Measurements from ENCODE around the gene MED22.
"Not testable (repeated sequence)": the region's sequence is repeated elsewhere in the genome, so short reads cannot be mapped to it uniquely, and the experiment has no call there.

Gene MED22

GRCh38 chr9:133315997-133316396, 31.9 kb downstream of the MED22 start:
- H3K4me1 ChIP-seq, result no peaks in the 10 kb centered on the region
- no peak for DNase-seq (ENCODE audit: low spot score in 2 of 2)
- no peaks in the 10 kb centered on the region for H3K36me3 ChIP-seq (replicated peaks)
- no peaks in the 10 kb centered on the region for H3K9me3 ChIP-seq
- in situ Hi-C loops (cut with MboI; ENCODE audit: low sequenced_read_pairs), result no loop called here
- no peaks in the 10 kb centered on the region for H3K27me3 ChIP-seq (ENCODE audit: low read depth)
- no peak overlapping the region for H3K4me3 ChIP-seq

- H3K4me3 ChIP-seq, result no peak overlapping the region
- DNase-seq (ENCODE audit: low spot score in 2 of 2), result no peak
- no peaks in the 10 kb centered on the region for H3K4me1 ChIP-seq
- H3K27me3 ChIP-seq (ENCODE audit: low read depth), result peaks cover 3% of the 10 kb centered on the region; the same call in 1 of the 2 replicates
- no peaks in the 10 kb centered on the region for H3K36me3 ChIP-seq (replicated peaks)
- in situ Hi-C loops (cut with MboI; ENCODE audit: low sequenced_read_pairs), result no loop called here
- peaks cover 8% of the 10 kb centered on the region for H3K9me3 ChIP-seq
Measured at GRCh38 chr9:133309608-133310007, 38.3 kb downstream of the MED22 start.

- H3K36me3 ChIP-seq (replicated peaks), result no peaks in the 10 kb centered on the region
- H3K27me3 ChIP-seq (ENCODE audit: low read depth), result peaks cover 3% of the 10 kb centered on the region; the same call in 1 of the 2 replicates
- no peaks in the 10 kb centered on the region for H3K4me1 ChIP-seq
- H3K4me3 ChIP-seq, result no peak overlapping the region
- peaks cover 8% of the 10 kb centered on the region for H3K9me3 ChIP-seq
- DNase-seq (ENCODE audit: low spot score in 2 of 2), result no peak
- in situ Hi-C loops (cut with MboI; ENCODE audit: low sequenced_read_pairs), result no loop called here
Measured at GRCh38 chr9:133307301-133307700, 40.6 kb downstream of the MED22 start.

- no peak for DNase-seq (ENCODE audit: low spot score in 2 of 2)
- Histone ChIP-seq H3K36me3 (replicated peaks) (no peaks in the 10 kb centered on the region), H3K27me3 (ENCODE audit: low read depth) (peaks cover 3% of the 10 kb centered on the region; the same call in 1 of the 2 replicates), H3K4me3 (no peak overlapping the region), H3K4me1 (no peaks in the 10 kb centered on the region), H3K9me3 (peaks cover 8% of the 10 kb centered on the region)
- in situ Hi-C loops (cut with MboI; ENCODE audit: low sequenced_read_pairs), result no loop called here
Measured at GRCh38 chr9:133306242-133307204, 41.4 kb downstream of the MED22 start.

GRCh38 chr9:133305731-133306130, 42.2 kb downstream of the MED22 start:
- in situ Hi-C loops (cut with MboI; ENCODE audit: low sequenced_read_pairs), result no loop called here
- Histone ChIP-seq H3K27me3 (ENCODE audit: low read depth) (peaks cover 3% of the 10 kb centered on the region; the same call in 1 of the 2 replicates), H3K36me3 (replicated peaks) (no peaks in the 10 kb centered on the region), H3K4me1 (no peaks in the 10 kb centered on the region), H3K9me3 (peaks cover 8% of the 10 kb centered on the region), H3K4me3 (no peak overlapping the region)
- DNase-seq (ENCODE audit: low spot score in 2 of 2), result no peak

GRCh38 chr9:133304477-133305377, 43.2 kb downstream of the MED22 start:
- DNase-seq (ENCODE audit: low spot score in 2 of 2), result no peak
- no peak overlapping the region for H3K4me3 ChIP-seq
- H3K36me3 ChIP-seq (replicated peaks), result no peaks in the 10 kb centered on the region
- H3K4me1 ChIP-seq, result no peaks in the 10 kb centered on the region
- H3K27me3 ChIP-seq (ENCODE audit: low read depth), result peaks cover 3% of the 10 kb centered on the region; the same call in 1 of the 2 replicates
- peaks cover 5% of the 10 kb centered on the region for H3K9me3 ChIP-seq
- in situ Hi-C loops (cut with MboI; ENCODE audit: low sequenced_read_pairs), result no loop called here

- DNase-seq (ENCODE audit: low spot score in 2 of 2), result no peak
- H3K4me1 ChIP-seq, result no peaks in the 10 kb centered on the region
- peaks cover 3% of the 10 kb centered on the region; the same call in 1 of the 2 replicates for H3K27me3 ChIP-seq (ENCODE audit: low read depth)
- in situ Hi-C loops (cut with MboI; ENCODE audit: low sequenced_read_pairs), result no loop called here
- no peaks in the 10 kb centered on the region for H3K36me3 ChIP-seq (replicated peaks)
- H3K4me3 ChIP-seq, result no peak overlapping the region
- no peaks in the 10 kb centered on the region for H3K9me3 ChIP-seq
Measured at GRCh38 chr9:133304158-133304470, 43.8 kb downstream of the MED22 start.

GRCh38 chr9:133303266-133304157, 44.4 kb downstream of the MED22 start:
- Histone ChIP-seq H3K4me1 (no peaks in the 10 kb centered on the region), H3K4me3 (no peak overlapping the region), H3K27me3 (ENCODE audit: low read depth) (peaks cover 3% of the 10 kb centered on the region; the same call in 1 of the 2 replicates), H3K36me3 (replicated peaks) (no peaks in the 10 kb centered on the region), H3K9me3 (no peaks in the 10 kb centered on the region)
- DNase-seq (ENCODE audit: low spot score in 2 of 2), result no peak
- in situ Hi-C loops (cut with MboI; ENCODE audit: low sequenced_read_pairs), result no loop called here

- Histone ChIP-seq H3K9me3 (no peaks in the 10 kb centered on the region), H3K27me3 (ENCODE audit: low read depth) (peaks cover 6% of the 10 kb centered on the region; the same call in 1 of the 2 replicates), H3K36me3 (replicated peaks) (no peaks in the 10 kb centered on the region), H3K4me1 (no peaks in the 10 kb centered on the region), H3K4me3 (no peak overlapping the region)
- no peak for DNase-seq (ENCODE audit: low spot score in 2 of 2)
- in situ Hi-C loops (cut with MboI; ENCODE audit: low sequenced_read_pairs), result no loop called here
Measured at GRCh38 chr9:133301253-133302230, 46.4 kb downstream of the MED22 start.

- H3K4me3 ChIP-seq; H3K27me3 ChIP-seq (ENCODE audit: low read depth); H3K9me3 ChIP-seq; H3K4me1 ChIP-seq; in situ Hi-C loops (cut with MboI; ENCODE audit: low sequenced_read_pairs); DNase-seq (ENCODE audit: low spot score in 2 of 2); H3K36me3 ChIP-seq (replicated peaks): not testable (repeated sequence)
Measured at GRCh38 chr9:133299996-133300395, 47.9 kb downstream of the MED22 start.

- Histone ChIP-seq H3K27me3 (ENCODE audit: low read depth) (peaks cover 11% of the 10 kb centered on the region; the same call in 1 of the 2 replicates), H3K4me3 (no peak overlapping the region), H3K36me3 (replicated peaks) (no peaks in the 10 kb centered on the region), H3K4me1 (no peaks in the 10 kb centered on the region), H3K9me3 (peaks cover 20% of the 10 kb centered on the region)
- in situ Hi-C loops (cut with MboI; ENCODE audit: low sequenced_read_pairs), result no loop called here
- no peak for DNase-seq (ENCODE audit: low spot score in 2 of 2)
Measured at GRCh38 chr9:133294257-133294656, 53.7 kb downstream of the MED22 start.

- Histone ChIP-seq H3K9me3 (peaks cover 20% of the 10 kb centered on the region), H3K4me1 (no peaks in the 10 kb centered on the region), H3K4me3 (no peak overlapping the region), H3K27me3 (ENCODE audit: low read depth) (0 out of 2 replicates have a peak, but pooled peaks cover 4% of the 10 kb centered on the region), H3K36me3 (replicated peaks) (no peaks in the 10 kb centered on the region)
- DNase-seq (ENCODE audit: low spot score in 2 of 2), result no peak
- in situ Hi-C loops (cut with MboI; ENCODE audit: low sequenced_read_pairs), result no loop called here
Measured at GRCh38 chr9:133290751-133291302, 57.1 kb downstream of the MED22 start.

All from HAP-1 (cell line).